T-helper 9 cell (primary cell): ENCODE data around the gene ARFGEF2.
A peak's percentile ranks its signal among the peaks of the same experiment; 100 is the strongest.
"Not testable (repeated sequence)": the region's sequence is repeated elsewhere in the genome, so short reads cannot be mapped to it uniquely, and the experiment has no call there.

Experiments used
- DNase-seq: peaks from one replicate; pipeline ENCODE4 v3.0.0-alpha.2; 2020
- total RNA-seq, 2 donors: gene quantifications; one replicate each; lab custom pipeline; 2026; lab: John Stamatoyannopoulos, UW

The ARFGEF2 gene
- total RNA-seq, result 103 to 209 reads per million in 2 donors

DNA sequence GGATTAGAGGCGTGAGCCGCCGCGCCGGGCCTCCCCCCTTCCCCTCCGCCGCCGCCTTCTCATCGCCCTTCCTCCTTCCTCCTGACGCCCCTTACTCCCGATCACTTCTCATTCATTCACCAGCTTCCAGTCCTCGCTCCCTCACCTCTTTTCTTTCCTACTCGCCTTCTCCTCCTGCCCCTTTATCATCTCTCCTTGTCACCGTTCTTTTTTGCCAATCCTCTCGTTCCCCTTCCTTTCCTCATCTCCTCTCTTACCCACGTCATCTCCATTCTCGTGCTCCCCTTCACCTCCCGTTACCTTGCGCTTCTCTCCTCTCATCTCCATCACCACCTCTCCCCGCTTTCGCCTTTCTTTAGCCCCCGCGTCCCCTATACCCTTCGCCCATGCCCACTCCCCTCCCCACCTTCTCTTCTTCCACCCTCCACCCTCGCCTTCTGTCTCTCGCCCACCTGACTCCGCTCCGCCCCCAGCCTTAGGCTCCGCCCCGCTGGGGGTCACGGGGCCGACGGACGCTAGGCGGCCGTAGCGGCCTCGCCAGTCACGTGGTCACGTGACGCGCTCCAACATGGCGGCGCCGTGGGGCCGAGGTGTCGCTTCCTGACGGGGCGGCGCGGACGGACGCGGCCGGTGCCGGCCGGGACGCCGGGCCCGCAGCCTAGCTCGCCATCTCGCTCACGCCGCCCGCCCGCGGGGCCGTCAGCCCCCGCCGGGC, at the start of gene ARFGEF2:
TSS of gene ARFGEF2 (plus strand) at position 544 of the 715 bp plus-strand sequence. CDS start 179 bp downstream, outside the sequence.
- DNase-seq, result peak; percentile 89

DNA sequence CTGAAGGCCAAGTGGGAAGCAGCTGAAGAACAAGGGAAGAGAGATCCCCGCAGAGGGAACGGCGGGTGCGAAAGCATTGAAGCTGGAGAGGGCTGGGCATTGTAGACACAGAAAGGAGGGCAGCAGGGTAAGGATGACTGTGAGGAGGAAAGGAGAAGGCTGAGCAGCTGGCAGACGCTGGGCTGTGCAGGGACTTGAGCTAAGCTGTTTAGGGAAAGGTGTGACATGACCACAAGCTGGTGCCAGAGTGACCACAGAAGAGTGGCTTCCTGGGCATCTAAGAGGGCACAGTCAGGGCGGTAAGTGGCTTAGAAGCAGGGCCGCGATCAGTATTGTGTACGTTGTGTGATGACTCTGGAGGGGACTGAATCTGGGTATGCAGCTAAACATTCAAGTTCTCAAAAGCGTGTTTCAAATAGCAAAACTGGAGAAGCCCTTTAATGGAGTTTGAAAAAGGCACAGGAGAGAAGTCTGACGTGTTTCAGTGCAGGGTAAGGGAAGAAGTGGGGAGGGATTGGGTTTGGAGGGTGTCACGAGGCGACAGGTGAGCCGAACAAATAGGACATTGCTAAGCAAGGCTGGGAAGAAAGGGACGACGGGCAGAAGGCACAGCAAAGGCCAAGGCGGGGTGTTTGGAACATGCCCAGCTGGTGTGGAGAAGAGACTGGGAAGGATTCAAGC, 46.1 kb upstream of the ARFGEF2 start:
- DNase-seq, result no peak

DNA sequence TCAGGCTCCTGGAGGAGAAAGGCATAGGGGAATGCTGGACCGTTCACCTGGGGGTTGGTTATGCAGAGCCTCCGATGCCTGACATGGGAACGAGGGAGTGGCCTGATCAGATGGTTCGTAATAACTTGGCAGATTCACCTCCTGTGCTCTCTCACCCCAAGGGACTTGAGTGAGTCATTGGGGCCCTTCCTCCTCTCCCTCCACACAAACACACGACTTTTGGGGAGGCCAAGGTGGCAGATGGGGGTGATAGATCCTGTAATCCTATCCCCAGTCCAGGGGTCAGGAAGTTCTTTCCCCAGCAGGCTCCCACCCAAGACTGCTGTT, 45.6 kb upstream of the ARFGEF2 start:
- DNase-seq, result no peak

DNA sequence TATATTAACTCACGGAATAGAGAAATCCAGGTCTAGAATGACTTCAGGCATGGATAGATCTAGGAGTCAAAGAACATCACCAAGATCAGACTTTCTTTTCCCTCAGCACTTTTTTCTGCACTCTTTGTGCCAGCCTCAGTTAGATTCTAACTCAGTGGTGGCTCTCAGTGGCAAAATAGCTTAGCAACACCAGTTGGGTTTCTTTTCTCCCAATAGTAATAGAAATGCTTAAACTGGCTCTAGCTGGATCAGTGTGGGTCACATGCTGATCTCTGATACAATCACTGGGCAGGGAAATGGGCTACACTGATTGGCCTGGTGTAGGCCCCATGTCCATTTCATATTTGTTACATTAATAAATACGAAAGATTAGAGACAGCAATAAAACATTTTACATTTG, 44.2 kb upstream of the ARFGEF2 start:
- DNase-seq, result no peak

DNA sequence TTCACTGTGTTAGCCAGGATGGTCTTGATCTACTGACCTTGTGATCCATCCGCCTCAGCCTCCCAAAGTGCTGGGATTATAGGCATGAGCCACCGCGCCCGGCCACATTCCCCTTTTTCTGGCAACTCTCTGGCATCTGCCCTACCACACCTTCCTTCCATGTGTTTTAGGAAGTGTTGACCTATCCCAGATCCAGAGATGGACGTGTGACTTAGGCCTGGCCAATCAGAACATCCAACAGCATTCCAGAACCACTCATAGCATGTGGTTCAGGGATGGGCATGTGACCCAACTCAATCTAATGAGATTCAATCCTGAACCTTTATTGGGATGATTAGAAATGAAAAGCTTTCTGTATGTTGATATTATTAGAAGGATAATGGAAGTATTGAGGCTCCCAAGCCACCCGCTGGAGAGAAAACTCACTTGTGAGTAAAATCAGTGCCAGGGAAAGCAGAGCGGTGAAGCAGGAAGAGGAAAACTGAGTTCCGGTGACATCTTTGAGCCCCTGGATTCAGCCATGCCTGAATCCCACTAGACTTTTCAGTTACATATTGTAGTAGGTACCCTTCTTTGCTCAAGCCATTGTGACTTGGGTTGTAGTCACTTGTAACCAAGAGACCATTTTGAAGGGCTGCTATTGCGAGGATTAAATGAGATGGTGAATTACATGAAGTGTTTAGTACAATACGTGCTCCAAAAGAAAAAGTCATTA, 42.8 kb upstream of the ARFGEF2 start:
- no peak for DNase-seq

DNA sequence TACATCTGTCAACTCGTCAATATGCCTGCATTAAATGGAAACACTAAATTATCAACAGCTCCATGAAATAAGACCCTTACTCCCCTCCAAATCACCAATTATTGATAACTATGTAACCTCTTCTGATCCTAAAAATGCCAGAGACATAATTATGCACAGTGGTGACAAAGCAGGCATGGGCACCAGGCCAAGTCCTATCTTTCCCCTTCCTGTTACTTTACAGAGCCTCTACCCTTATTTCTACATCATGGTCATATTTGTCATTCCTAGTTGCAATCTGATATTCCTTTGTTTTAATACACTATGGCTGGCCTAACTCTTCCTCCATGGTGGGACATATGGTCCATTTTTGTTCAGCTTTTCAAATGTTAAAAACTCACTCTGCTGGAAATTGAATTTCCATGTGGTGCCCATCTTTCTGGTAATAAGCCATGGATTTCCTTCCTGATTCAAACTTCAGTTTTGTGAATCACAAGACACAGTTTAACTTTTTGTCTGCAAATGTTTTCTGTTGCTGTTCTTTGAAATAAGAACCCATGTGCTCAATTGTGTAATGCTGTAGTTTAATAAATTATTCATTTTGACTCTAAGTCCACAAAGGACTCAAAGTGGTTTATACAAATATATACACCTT, 41.8 kb upstream of the ARFGEF2 start:
- no peak for DNase-seq

DNA sequence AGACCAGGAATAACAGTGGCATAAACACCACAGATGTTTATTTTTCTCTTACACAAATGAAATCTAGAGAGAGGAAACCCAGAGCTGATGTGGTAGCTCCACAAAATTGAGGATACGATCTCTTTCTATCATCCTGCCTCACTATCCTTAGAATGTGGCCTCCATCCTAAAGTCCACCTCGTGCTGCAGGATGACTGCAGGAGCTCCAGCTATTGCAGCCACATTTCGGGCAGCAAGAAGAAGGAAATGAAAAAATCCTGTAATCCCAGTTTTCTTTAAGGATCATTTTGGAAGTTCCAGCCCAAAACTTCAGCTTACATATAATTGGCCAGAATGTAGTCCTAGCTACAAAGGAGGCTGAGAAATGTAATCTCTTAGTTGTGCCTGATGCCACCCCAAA, 41.2 kb upstream of the ARFGEF2 start:
- no peak for DNase-seq

DNA sequence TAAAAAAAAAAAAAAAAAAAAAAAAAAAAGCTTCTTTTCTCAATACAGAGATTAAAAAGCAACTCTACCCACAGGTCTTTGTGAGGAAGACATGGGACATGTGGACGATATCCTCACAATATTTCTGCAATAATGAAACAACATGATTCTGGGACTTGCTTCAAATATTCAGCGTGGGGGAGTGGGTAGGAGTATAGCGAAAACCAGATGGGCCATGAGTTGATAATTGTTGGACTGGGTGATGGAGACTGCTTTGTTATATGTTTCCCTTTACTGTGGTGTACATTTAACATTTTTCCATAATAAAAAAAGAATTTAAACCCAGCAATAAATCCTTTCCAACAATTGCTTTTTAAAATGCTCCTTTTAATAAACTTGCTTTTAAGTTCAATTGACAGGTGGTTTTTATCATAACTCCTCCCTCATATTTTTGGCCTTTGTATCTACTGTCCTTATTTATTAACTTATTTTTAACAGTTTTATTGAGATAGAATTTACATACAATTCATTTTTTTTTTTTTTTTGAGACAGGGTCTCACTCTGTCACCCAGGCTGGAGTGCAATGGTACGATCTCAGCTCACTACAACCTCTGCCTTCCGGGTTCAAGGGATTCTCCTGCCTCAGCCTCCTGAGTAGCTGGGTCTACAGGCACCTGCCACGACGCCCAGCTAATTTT, 40.4 kb upstream of the ARFGEF2 start:
- no peak for DNase-seq

DNA sequence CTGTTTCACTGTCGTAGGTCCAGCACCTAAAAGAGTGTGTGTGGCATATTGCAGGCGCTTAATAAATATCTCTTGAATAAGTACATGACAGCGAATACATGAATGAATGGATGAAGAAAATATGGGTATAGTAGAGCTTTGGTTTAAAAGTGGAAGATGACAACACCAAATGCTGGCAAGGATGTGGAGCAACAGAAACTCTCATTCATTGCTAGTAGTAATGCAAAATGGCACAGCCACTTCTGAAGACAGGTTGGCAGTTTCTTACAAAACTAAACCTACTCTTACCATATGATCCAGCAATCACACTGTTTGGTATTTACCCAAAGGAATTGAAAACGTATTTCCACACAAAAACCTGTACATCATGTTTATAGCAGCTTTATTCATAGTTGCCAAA, 36.3 kb upstream of the ARFGEF2 start:
- no peak for DNase-seq

DNA sequence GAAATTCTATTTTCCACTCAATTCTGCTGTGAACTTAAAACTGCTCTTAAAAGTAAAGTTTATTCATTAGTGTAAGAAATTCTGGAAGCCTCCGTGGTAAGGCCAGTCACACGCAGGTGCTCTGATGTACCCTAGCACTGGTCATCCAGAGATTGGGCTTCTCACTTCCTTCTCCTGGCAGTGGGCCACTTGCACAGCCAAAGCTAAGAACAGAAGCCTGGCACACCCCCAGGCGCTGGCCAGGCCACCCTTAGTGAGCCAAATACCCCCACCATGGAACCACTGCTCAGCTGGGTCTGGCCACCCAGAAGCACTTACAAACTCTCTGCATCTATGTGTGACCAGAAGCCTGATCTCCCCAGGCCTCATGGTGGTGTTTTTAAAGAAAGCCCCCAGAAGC, 35.3 kb upstream of the ARFGEF2 start:
- no peak for DNase-seq

DNA sequence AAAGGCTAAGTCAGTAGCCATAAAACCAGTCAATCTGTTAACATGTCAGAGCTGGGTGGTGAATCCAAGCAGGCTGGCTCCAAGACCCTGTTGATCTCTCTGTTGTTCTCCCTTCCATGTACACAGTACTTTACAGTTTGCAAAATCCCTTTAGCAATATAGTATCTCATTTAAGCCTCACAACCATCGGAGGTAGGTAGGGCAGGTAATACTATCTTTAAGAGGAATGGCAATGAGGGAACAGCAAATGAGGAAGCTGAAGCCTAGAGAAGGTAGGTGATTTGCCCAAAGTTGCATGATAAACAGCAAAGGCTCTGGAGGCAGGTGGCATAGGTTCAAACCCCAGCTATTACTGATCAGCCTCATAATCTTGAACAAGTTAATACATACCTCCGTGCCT, 34.7 kb upstream of the ARFGEF2 start:
- no peak for DNase-seq

DNA sequence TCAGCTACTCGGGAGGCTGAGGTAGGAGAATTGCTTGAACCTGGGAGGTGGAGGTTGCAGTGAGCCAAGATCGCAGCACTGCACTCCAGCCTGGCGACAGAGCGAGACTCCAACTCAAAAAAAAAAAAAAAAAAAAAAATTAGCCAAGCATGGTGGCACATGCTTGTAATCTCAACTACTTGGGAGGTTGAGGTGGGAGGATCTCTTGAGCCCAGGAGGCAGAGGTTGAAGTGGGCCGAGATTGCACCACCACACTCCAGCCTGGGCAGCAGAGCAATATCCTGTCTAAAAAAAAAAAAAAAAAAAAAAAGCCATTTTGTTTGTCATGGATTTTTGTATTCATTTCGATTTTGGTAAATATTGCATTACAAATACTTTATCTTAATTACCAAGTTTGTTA, 33.0 kb upstream of the ARFGEF2 start:
- not testable (repeated sequence) for DNase-seq

DNA sequence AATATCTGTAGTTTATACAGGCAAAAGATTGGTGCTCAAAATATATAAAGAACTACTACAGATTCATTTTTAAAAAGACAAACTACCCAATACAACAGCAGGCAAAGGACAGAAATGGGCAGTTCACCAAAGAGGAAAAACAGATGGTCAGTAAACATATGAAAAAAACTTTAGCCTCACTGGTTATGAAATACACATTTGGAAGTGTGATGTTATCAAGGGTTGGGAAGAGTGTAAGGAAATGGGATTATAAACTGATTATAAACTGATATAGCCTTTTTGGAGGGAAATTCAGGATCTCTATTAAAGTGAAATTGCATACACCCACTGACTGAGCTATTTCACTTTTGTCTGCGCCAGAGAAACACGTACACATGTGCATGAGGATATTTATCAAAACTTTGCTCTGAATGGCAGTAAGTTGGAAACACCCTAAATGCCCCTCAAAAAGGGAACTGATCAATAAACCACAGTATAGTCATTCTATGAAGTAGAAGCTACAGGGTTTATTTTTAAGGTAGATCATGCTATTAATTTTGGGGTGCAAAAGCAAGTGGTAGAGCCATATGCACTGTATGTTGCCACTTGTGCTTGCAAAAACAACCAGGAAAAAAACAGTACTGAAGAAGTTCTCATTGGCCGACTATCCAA, 32.2 kb upstream of the ARFGEF2 start:
- no peak for DNase-seq

DNA sequence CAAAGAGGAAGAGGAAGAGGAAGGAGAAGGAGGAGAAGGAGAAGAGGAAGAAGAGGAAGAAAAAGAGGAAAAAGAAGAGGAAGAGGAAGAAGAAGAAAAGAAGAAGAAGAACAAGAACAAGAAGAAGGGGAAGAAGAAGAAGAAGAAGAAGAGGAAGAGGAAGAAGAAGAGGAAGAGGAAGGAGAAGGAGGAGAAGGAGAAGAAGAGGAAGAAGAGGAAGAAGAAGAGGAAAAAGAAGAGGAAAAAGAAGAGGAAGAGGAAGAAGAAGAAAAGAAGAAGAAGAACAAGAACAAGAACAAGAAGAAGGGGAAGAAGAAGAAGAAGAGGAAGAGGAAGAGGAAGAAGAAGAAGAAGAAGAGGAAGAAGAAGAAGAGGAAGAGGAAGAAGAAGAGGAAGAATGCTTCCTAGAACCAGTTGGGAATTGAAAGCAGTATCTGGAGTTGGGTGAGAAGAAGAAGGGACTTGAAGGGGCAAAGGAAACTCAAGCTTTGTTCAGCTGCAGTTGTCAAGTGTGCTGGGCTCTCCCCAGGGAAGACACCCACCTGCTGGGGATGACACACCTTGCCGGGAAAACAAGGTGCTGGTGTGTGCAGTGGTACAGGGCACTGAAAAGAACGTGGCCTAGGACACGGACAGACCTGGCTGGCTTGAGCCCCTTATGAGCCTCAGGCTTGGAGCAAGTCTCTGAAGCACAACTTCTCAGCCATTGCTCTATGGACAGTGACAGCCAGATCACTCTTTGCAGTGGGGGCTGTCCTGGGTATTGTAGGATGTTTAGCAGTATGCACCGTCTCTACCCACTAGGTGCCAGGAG, 30.1 kb upstream of the ARFGEF2 start:
- DNase-seq, result no peak

DNA sequence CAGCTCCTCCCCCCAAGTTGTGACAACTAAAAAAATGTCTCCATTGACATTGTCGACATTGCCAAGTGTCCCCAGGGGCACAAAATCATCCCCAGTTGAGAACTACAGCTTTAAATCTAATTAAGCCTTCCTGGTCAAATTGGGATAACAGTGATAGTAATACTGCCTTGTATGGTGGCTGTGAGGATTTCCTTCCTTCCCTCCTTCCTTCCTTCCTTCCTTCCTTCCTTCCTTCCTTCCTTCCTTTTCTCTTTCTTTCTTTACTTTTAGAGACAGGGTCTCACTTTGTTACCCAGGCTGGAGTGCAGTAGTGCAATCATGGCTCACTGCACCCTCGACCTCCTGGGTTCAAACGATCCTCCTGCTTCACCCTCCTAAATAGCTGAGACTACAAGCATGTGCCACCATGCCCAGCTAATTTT, 29.5 kb upstream of the ARFGEF2 start:
- DNase-seq, result no peak

DNA sequence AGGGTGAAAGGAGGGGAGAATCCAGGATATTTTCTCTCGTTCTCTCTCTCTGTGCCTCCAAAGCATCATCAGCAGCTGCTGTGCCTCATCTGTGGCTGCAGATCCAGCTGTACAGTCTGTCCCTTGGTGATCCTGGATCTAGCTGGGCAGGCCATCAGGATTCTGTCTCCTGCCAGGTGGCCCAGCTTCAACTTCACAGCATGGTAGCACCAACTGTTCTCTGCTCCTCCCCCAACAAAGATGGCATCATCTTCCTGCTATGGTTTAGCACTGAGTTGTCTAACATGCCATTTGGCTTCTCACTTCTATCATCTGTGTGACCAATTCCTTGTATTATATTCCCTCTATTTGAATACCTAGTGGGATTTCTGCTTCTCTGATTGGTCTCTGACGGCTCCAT, 28.6 kb upstream of the ARFGEF2 start:
- DNase-seq, result no peak

DNA sequence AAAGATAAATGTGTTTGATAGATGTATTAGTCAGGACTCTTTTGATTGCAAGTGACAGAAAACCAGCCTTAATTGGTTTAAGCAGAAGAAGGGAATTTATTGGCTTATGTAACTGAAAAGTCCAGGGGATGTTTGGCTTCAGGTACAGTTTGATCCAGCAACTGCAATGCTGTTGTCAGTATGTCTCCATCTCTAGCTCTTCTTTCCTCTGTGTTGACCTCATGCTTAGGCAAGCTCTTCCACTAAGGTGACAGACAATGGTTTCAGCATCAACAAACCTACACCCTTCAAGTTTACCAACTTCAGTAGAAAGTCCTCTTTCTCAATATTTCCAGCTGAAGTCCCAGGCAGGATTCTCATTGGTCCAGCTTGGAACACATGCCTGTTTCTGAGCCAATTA, 28.1 kb upstream of the ARFGEF2 start:
- DNase-seq, result no peak

DNA sequence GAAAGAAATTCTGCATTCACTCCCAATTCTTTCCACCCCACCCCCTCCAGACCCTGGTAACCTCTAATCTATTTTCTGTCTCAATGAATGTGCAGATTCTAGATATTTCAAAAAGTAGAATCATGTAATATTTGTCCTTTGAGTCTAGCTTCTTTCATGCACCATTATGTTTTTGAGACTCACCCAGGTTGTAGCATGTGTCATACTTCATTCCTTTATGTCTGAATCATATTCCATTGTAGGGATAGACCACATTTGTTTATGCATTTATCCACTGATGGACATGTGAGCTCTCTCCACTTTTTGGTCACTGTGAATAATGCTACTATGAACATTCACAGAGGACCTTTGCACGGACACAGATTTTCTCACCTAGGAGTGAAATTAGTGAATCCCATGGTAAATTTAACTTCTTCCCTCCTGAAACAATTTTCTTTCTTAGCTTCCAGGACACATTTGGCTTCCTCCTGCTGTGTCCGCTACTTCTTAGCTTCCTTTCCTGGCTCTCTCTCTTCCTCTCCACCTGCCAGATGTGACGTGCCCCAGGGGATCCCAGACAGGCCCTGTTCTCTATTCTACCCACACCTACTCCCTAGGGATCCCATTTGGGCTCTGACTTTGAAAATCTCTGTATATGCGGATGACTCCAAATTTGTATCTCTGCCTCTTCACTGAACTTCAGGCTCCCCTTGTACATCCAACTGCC, 24.1 kb upstream of the ARFGEF2 start:
- DNase-seq, result no peak

DNA sequence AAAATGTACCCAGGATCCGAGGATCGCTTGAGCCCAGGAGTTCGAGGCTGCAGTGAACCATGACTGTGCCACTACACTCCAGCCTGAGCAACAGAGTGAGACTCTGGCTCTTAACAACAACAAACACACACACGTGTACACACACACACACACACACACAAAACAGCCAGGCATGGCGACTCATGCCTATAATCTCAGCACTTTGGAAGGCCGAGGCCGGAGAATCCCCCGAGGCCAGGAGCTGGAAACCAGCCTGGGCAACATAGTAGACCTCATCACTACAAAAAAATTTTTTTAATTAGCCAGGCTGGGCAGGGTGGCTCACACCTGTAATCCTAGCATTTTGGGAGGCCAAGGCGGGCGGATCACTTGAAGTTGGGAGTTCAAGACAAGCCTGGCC, 23.3 kb upstream of the ARFGEF2 start:
- DNase-seq, result no peak

DNA sequence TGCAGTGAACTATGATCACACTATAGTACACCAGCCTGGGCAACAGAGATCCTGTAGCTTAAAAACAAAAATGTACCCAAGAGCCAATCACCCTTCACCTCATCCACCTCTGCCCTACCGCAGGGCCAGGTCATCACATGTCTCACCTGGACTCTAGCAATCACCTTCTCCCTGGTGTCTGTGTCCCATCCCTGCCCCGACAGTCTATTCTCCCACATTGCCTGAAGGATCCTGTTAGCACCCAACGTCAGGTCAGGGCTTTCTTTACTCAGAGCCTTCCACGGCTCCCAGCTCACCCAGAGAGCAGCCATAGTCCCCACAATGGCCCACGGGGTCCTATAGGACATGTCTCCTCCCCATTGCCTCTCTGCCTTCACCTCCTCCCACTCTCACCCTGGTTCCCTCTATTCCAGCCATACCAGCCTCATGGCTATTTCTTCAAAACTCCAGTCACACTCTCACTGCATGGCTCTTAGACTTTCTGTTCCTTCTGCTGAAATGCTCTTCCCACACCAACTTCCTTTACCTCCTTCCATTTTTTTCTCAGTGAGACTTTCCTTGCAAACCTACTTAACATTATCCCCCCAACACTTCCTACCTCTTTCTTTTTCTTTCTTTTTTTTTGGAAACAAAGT, 22.5 kb upstream of the ARFGEF2 start:
- DNase-seq, result no peak
